Measurements from ENCODE around the gene SPTLC1. TPM values are rescaled to one million over a fixed set of nuclear protein-coding genes. Genes with fewer than 3 reads are reported as not detected.

The SPTLC1 gene
- total RNA-seq, 4 donors from 2014 or later = 36.7 to 160 (median 112) TPM

GRCh38 chr9:91995000-91995655 lies 120.1 kb downstream of the SPTLC1 start:
- no peaks in the 10 kb centered on the region for H3K36me3 ChIP-seq
- no peak for DNase-seq
- no peaks in the 10 kb centered on the region for H3K9me3 ChIP-seq
- 36 to 37% methylated on average over 8 of the region's 8 CpGs for WGBS, 2 donors (ENCODE audit: low coverage in 1 of 2)
- peaks cover 0 to 16% (median 0%) of the 10 kb centered on the region in 4 donors for H3K4me1 ChIP-seq
- intact Hi-C loops (cut with DNase I; ENCODE audit: low total_unique reads) (no loop called here), in situ Hi-C loops (cut with MboI; ENCODE audit: low pct_ligation_motif_present in 1 of 4, low pct_unique_long_range_greater_than_20kb in 1 of 4, low sequenced_read_pairs in 3 of 4) (no loop called here)
- no peak overlapping the region for H3K4me3 ChIP-seq
- no peak overlapping the region for H3K27ac ChIP-seq
- TF ChIP-seq EP300 (IDR thresholded peaks at IDR 0.05; ENCODE audit: low read depth) = no peak
- no peak for TF ChIP-seq POLR2A (IDR thresholded peaks at IDR 0.05)
- TF ChIP-seq POLR2AphosphoS5 (IDR thresholded peaks at IDR 0.05) = no peak
- TF ChIP-seq CTCF (IDR thresholded peaks at IDR 0.05) = no peak
- no peaks in the 10 kb centered on the region for H3K27me3 ChIP-seq

- WGBS, 2 donors (ENCODE audit: low coverage in 1 of 2) = 12 to 30% methylated on average over 4 of the region's 4 CpGs
- no peak for DNase-seq
- no peaks in the 10 kb centered on the region for H3K27me3 ChIP-seq
- H3K9me3 ChIP-seq = no peaks in the 10 kb centered on the region
- no peak overlapping the region for H3K27ac ChIP-seq
- intact Hi-C loops (cut with DNase I; ENCODE audit: low total_unique reads) (no loop called here), in situ Hi-C loops (cut with MboI; ENCODE audit: low pct_ligation_motif_present in 1 of 4, low pct_unique_long_range_greater_than_20kb in 1 of 4, low sequenced_read_pairs in 3 of 4) (no loop called here)
- no peaks in the 10 kb centered on the region for H3K36me3 ChIP-seq
- TF ChIP-seq CTCF (IDR thresholded peaks at IDR 0.05) = no peak
- no peak for TF ChIP-seq POLR2AphosphoS5 (IDR thresholded peaks at IDR 0.05)
- no peak for TF ChIP-seq EP300 (IDR thresholded peaks at IDR 0.05; ENCODE audit: low read depth)
- peaks cover 0 to 16% (median 0%) of the 10 kb centered on the region in 4 donors for H3K4me1 ChIP-seq
- H3K4me3 ChIP-seq = no peak overlapping the region
Observed at GRCh38 chr9:91994422-91994821, 120.8 kb downstream of the SPTLC1 start.

GRCh38 chr9:91992461-91993041 lies 122.7 kb downstream of the SPTLC1 start:
- H3K27me3 ChIP-seq = no peaks in the 10 kb centered on the region
- no peaks in the 10 kb centered on the region for H3K9me3 ChIP-seq
- WGBS, 2 donors (ENCODE audit: low coverage in 1 of 2) = 72 to 76% methylated on average over 8 to 12 of the region's 12 CpGs
- H3K4me1 ChIP-seq = peaks cover 0 to 16% (median 0%) of the 10 kb centered on the region in 4 donors
- no peak overlapping the region for H3K27ac ChIP-seq
- intact Hi-C loops (cut with DNase I; ENCODE audit: low total_unique reads) (no loop called here), in situ Hi-C loops (cut with MboI; ENCODE audit: low pct_ligation_motif_present in 1 of 4, low pct_unique_long_range_greater_than_20kb in 1 of 4, low sequenced_read_pairs in 3 of 4) (no loop called here)
- no peak overlapping the region for H3K4me3 ChIP-seq
- no peak for DNase-seq
- no peaks in the 10 kb centered on the region for H3K36me3 ChIP-seq
- TF ChIP-seq CTCF (IDR thresholded peaks at IDR 0.05) (no peak), POLR2A (IDR thresholded peaks at IDR 0.05) (no peak), EP300 (IDR thresholded peaks at IDR 0.05; ENCODE audit: low read depth) (no peak), POLR2AphosphoS5 (IDR thresholded peaks at IDR 0.05) (no peak)

GRCh38 chr9:91991721-91992341 lies 123.4 kb downstream of the SPTLC1 start:
- intact Hi-C loops (cut with DNase I; ENCODE audit: low total_unique reads) = no loop called here
- TF ChIP-seq POLR2AphosphoS5 (IDR thresholded peaks at IDR 0.05) (no peak), CTCF (IDR thresholded peaks at IDR 0.05) (no peak), EP300 (IDR thresholded peaks at IDR 0.05; ENCODE audit: low read depth) (no peak), POLR2A (IDR thresholded peaks at IDR 0.05) (no peak)
- Histone ChIP-seq H3K4me1 (peaks cover 0 to 16% (median 0%) of the 10 kb centered on the region in 4 donors), H3K4me3 (no peak overlapping the region), H3K36me3 (no peaks in the 10 kb centered on the region), H3K27ac (no peak overlapping the region), H3K9me3 (no peaks in the 10 kb centered on the region), H3K27me3 (no peaks in the 10 kb centered on the region)
- DNase-seq = no peak
- 85% methylated on average over 20 of the region's 20 CpGs; no CpG with 5 or more reads in 1 of the 2 donors for WGBS, 2 donors (ENCODE audit: low coverage in 1 of 2)
- in situ Hi-C loops (cut with MboI; ENCODE audit: low pct_ligation_motif_present in 1 of 4, low pct_unique_long_range_greater_than_20kb in 1 of 4, low sequenced_read_pairs in 3 of 4) = no loop called here
